GM18511 (cell line): Measurements from ENCODE around the gene ABCC11.
A peak's percentile ranks its signal among the peaks of the same experiment; 100 is the strongest.
"Not testable (repeated sequence)": the region's sequence is repeated elsewhere in the genome, so short reads cannot be mapped to it uniquely, and the experiment has no call there.

Experiments used
- ATAC-seq: cut with Tn5 transposase; IDR thresholded peaks from one replicate; pipeline ENCODE4 v1.9.1; 2021; ENCODE audit warnings: mild to moderate bottlenecking, moderate library complexity; ENCODE audit not compliant: unreplicated experiment

ABCC11 gene

GRCh38 chr16:48204825-48205151, 42.6 kb downstream of the ABCC11 start:
- ATAC-seq: no peak

DNA sequence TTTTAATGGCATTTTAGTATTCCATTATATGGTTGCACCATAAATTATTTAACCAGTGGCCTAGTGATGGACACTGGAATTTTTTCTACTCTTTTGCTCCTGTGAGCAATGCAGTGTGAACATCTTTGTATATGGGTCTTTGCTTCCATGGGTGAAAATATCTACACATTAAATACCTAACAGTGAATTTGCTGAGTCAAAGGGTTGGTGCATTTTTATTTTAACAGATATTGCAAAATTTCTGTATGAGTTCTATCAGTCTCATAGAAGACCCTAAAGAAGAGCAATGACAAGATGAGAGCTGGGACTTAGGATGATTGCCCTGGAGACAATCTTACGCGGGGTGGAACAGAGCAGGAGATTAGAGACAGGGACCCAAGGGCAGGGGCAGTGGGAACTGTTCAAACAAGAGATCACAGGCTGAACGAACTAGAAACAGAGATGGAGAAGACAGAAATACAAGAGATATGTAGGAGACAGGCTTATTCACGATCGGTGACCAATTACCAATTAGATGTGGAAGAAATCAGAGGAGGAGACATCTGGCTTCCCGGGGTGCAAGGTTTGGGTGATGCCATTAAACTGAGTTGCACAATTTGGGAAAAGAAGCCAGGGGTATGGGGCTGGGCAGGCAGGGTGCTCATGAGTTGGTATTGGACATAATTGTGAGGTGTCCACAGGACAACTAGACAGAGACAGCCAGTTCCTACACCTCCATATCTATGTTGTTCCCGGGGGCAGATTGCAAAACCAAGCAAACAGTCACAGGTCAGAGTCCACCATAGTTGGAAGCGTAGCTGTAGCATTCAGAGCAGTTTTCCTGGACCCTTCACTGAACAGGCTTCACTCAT, 43.1 kb downstream of the ABCC11 start:
- no peak for ATAC-seq

DNA sequence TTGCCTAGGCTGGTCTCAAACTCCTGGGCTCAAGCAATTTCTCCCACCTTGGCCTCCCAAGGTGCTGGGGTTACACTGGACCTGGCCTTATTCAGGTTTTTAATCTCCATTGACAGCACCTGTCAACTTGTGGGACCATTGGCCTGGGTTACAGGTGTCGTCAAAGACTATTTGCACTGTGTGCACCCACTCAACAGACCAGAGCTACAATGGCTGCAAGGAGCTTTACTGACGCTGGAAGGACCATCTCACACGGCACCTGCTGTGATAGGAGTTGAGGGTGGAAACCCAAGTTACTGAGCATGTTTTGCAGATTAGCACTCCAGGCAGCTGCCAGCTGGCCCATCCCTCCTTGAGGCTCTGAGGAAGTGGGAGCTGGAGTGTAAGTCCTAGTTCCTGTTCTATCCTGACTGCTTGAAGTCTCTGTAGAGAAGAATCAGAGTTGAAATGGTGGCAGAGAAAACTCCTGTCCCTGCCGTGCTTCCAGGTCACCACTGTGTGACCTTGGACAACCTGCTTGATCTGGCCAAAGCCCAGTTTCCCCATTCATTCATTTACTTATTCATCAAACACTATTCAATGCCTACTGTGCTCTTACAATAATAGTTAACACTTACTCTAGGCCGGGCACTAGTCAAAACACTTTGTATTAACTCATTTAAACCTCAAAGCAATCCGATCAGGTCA, 45.7 kb downstream of the ABCC11 start:
- ATAC-seq: no peak

DNA sequence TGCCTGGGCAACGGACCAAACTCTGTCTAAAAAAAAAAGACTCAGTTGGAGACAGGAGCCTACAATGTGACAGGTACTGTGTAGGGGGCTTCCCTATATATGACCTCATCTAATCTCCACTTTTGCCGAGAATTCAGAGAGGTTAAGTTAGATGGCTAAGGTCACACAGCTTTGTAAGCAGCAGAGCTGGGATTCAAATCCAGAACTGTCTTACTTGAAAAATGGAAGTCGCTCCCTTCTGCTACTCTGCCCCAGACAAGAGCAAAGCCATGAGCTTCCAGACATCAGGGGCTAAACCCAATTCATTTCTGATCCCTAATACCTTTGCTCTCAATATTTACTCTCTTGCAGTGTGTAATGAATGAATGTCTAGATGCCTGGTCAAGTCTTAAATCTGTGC, 50.0 kb downstream of the ABCC11 start:
- ATAC-seq: no peak

- ATAC-seq: no peak
Observed at GRCh38 chr16:48194828-48195556, 52.3 kb downstream of the ABCC11 start.

DNA sequence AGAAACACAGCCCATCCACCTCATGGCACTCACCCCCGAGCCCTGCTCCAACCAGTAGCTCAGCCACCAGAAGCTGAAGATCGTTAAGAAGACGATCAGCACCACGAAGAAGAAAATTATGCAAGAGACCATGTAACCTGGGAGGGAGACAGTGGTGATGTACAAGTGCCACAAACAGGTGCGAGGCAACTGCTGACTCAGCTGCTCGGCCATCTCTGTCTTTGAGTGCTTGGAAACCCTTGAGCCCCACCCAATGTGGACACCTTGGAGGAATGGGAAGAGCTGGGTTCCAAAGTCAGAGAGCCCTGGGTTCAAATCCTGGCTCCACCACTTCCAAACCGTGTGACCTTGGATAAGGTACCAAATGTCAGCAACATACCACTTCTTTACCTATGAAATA, 53.5 kb downstream of the ABCC11 start:
- ATAC-seq: no peak

GRCh38 chr16:48188449-48189102, 58.8 kb downstream of the ABCC11 start:
- peak; percentile 90 for ATAC-seq

DNA sequence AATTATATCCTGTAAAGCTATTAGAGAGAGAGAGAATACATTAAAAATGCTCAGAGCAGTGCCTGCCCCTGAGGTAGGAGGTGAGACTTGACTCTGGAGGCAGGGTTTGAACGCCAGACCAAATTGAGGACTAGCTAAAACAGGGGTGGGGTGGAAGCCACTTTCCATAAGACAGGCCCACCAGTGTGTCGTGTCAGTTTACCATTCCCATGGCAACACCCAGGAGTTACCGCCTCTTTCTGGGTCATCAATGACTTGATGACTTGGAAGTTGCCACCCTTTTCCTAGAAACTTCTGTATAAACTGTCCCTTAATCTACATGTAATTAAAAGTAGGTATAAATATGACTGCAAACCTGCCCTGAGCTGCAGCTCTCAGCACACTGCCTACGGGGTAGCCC, 59.6 kb downstream of the ABCC11 start:
- ATAC-seq: no peak

DNA sequence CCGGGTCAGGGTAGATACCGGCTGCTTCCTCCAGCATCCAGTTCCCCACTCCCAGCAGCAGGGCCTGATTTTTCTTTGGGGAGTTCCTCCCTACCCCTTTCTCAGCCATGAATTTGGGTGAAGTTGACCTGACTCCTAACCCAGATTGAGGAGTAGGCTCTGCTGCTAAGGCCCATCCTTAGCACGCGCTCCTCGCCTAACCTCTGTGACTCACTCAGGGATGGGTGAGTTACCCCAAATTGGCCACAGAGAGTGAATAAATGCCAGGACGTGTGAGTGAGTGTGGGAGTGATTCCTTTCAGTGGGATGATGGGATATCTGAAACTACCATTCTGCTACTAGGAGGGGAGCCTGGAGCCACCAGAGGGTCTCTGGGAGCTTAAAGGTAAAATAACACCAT, 62.7 kb downstream of the ABCC11 start:
- ATAC-seq: no peak

GRCh38 chr16:48182979-48183537, 64.3 kb downstream of the ABCC11 start:
- no peak for ATAC-seq

- not testable (repeated sequence) for ATAC-seq
Observed at GRCh38 chr16:48181746-48182520, 65.4 kb downstream of the ABCC11 start.

DNA sequence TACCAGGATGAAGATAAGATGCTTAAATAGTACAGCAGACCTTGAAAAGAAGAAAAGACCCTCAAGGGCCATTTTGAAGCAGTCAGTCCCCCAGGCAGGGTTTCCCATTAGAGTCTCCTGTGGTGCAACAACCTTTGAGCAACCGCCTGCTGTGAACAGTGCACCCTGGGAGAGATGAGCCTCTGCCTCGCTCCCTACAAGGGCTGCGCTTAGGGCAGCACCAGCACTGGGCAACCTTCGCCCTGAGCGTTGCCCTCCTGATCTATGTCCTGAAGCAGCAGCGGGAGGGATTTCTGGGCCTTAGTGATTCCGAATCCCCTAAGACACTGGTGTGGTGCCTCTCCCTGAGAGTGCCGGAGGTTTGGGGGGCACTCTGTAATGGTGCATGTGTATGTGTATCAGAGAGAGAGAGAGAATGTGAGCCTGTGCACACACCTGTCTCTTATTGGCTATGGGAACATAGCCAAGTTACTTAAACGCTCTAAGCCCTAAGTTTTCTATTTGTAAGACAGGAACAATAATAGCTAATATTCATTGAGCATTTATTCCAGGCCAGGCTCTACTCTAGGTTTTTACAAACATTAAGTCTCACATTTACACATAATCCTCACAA, 66.4 kb downstream of the ABCC11 start:
- no peak for ATAC-seq

GRCh38 chr16:48176635-48177408, 70.5 kb downstream of the ABCC11 start:
- no peak for ATAC-seq

DNA sequence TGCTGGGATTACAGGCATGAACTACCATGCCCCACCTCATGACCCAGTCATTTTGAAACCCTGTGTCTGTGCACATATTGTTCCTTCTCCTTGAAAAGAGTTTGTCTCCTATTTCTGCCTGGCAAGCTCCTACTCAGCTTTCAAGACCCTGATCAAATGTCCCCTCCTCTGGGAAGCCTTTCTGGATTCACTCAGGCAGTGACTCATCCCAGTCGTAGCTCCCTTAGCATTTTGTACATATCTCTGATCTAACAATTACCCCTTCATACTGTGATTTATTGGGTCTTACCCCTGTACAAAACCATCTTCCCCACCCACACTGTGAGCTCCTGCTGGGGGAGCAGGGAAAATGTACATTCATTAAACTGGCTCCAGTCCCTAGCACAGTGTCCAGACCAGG, 73.5 kb downstream of the ABCC11 start:
- ATAC-seq: no peak

DNA sequence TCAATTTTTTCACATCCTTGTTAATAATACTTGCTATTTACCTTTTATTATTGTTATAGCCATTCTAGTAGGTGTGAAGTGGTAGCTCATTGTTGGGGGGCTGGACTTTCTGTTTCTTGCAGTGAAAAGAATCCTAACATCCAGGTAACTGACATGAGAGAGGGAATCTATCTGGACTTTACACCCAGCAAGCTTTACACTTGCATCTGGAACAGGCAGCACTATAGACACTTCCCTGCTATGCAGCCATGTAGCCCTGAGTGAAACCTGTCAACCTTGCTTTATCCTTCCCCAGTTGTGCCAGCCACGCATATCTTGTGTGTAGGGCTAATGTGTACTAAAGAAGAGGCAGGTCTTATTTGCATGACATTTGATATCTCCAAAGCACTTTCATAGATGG, 74.7 kb downstream of the ABCC11 start:
- no peak for ATAC-seq

DNA sequence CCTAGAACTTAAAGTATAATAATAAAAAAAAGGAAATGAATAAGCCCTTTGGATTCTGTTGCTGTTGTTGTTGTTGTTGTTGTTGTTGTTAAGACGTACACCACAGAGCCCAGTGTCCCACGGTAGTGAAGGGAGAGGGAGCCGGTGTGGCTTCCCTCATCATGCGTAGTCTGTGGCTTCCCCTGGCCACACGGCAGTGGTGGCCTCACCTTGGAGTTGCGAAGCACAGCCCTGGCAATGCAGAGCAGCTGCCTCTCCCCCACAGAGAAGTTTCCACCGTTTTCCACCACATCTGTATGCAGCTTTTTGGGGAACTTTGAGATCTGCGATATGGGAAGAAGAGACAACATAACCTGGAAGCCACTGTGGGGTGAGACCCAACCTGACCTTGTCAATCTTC, 77.4 kb downstream of the ABCC11 start:
- no peak for ATAC-seq

GRCh38 chr16:48168075-48168474, 79.3 kb downstream of the ABCC11 start:
- no peak for ATAC-seq

GRCh38 chr16:48166617-48167016, 80.7 kb downstream of the ABCC11 start:
- not testable (repeated sequence) for ATAC-seq

GRCh38 chr16:48165961-48166578, 81.3 kb downstream of the ABCC11 start:
- no peak for ATAC-seq
